DND-41 (cell line): ENCODE measurements around the gene OR51Q1.

Experiments
- ATAC-seq: fragments of 200-7000 bp; cut with Tn5 transposase; 3 replicates; pipeline ENCODE4 v1.9.1; 2021; ENCODE audit warnings: low read depth; ENCODE audit not compliant: insufficient read depth
- DNase-seq: peaks from one replicate; pipeline ENCODE4 v3.0.0-alpha.2; 2020
- H2AFZ ChIP-seq: 2 replicates; pipeline ENCODE4 v1.6.0; 2012; ENCODE audit warnings: low read depth, low read length
- H3K27ac ChIP-seq: 2 replicates; pipeline ENCODE4 v1.5.1; 2012; ENCODE audit warnings: low read length, inconsistent platforms
- H3K27me3 ChIP-seq: fragments of 200-600 bp; sonication (generic); 2 replicates; pipeline ENCODE4 v1.6.0; 2012; ENCODE audit warnings: low read length, mild to moderate bottlenecking, inconsistent platforms; ENCODE audit not compliant: insufficient read depth, poor library complexity
- H3K36me3 ChIP-seq: 2 replicates; pipeline ENCODE4 v1.5.1; 2012; ENCODE audit warnings: low read length, inconsistent platforms; ENCODE audit not compliant: insufficient read depth
- H3K4me1 ChIP-seq: 2 replicates; pipeline ENCODE4 v1.5.1; 2012; ENCODE audit warnings: mild to moderate bottlenecking, low read length; ENCODE audit not compliant: insufficient read depth
- H3K4me2 ChIP-seq: 2 replicates; pipeline ENCODE4 v1.6.0; 2012; ENCODE audit warnings: mild to moderate bottlenecking, moderate library complexity, low read length, inconsistent platforms; ENCODE audit not compliant: insufficient read depth
- H3K4me3 ChIP-seq, 2 experiments: fragments of 200-600 bp in 1 of 2; shearing (Covaris generic) in 1 of 2; 2 replicates each; pipeline ENCODE4 v1.5.1; 2012 to 2016; ENCODE audit warnings: inconsistent platforms in 2 of 2, low read length in 2 of 2, mild to moderate bottlenecking in 2 of 2, low read depth in 1 of 2, moderate library complexity in 1 of 2
- H3K79me2 ChIP-seq: 2 replicates; pipeline ENCODE4 v1.6.0; 2012; ENCODE audit warnings: low read length, inconsistent platforms; ENCODE audit not compliant: insufficient read depth
- H3K9ac ChIP-seq: 2 replicates; pipeline ENCODE4 v1.6.0; 2012; ENCODE audit warnings: low read depth, mild to moderate bottlenecking, inconsistent platforms, low read length, moderate library complexity
- H3K9me3 ChIP-seq: 2 replicates; pipeline ENCODE4 v1.5.1; 2012; ENCODE audit warnings: low read length, moderate library complexity, mild to moderate bottlenecking, inconsistent platforms; ENCODE audit not compliant: insufficient read depth, severe bottlenecking
- H4K20me1 ChIP-seq: 2 replicates; pipeline ENCODE4 v1.6.0; 2012; ENCODE audit warnings: low read length; ENCODE audit not compliant: insufficient read depth
- EZH2 ChIP-seq: IDR thresholded peaks from 3 replicates; pipeline ENCODE4 v1.6.1; 2012; ENCODE audit warnings: borderline replicate concordance, low read depth, mild to moderate bottlenecking, moderate library complexity, low read length, inconsistent platforms; ENCODE audit not compliant: severe bottlenecking
- TF ChIP-seq, protein P1 (sequence below): IDR thresholded peaks from 2 replicates; pipeline ENCODE4 v1.5.1; 2012; ENCODE audit warnings: borderline replicate concordance, low read length, moderate library complexity, mild to moderate bottlenecking; ENCODE audit not compliant: poor library complexity, severe bottlenecking; ENCODE audit errors: extremely low read depth

OR51Q1 gene

DNA sequence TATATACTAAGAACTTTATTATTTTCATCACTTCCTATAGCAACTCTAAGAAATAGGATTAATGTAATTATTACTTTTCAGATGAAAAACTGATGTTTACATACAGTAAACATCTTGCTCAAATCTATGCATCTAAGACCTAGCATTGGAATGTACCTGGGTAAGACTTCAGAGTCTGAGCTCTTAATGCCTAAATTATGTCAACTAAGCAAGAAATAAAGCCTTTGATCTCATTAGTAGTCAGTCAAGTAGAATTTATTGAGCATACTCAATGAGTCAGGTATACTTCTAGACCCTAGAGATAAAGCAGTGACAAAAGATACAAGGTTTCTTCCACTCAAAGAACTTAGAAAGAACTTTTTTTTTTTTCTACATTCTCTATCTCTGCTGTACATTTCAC, 16.7 kb upstream of the OR51Q1 start:
- H3K79me2 ChIP-seq = no peaks in the 10 kb centered on the region
- H2AFZ ChIP-seq = no peak overlapping the region
- DNase-seq = no peak
- no peak for ATAC-seq
- no peaks in the 10 kb centered on the region for H3K9me3 ChIP-seq
- H3K27ac ChIP-seq = no peak overlapping the region
- TF ChIP-seq EZH2 = no peak
- TF ChIP-seq, protein P1, sequence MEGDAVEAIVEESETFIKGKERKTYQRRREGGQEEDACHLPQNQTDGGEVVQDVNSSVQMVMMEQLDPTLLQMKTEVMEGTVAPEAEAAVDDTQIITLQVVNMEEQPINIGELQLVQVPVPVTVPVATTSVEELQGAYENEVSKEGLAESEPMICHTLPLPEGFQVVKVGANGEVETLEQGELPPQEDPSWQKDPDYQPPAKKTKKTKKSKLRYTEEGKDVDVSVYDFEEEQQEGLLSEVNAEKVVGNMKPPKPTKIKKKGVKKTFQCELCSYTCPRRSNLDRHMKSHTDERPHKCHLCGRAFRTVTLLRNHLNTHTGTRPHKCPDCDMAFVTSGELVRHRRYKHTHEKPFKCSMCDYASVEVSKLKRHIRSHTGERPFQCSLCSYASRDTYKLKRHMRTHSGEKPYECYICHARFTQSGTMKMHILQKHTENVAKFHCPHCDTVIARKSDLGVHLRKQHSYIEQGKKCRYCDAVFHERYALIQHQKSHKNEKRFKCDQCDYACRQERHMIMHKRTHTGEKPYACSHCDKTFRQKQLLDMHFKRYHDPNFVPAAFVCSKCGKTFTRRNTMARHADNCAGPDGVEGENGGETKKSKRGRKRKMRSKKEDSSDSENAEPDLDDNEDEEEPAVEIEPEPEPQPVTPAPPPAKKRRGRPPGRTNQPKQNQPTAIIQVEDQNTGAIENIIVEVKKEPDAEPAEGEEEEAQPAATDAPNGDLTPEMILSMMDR = no peak
- H3K4me1 ChIP-seq = no peaks in the 10 kb centered on the region
- H3K4me3 ChIP-seq = no peak overlapping the region
- no peaks in the 10 kb centered on the region for H3K36me3 ChIP-seq
- no peaks in the 10 kb centered on the region for H4K20me1 ChIP-seq
- H3K27me3 ChIP-seq = peaks cover 9% of the 10 kb centered on the region
- H3K9ac ChIP-seq = no peak overlapping the region
- no peak overlapping the region for H3K4me2 ChIP-seq

DNA sequence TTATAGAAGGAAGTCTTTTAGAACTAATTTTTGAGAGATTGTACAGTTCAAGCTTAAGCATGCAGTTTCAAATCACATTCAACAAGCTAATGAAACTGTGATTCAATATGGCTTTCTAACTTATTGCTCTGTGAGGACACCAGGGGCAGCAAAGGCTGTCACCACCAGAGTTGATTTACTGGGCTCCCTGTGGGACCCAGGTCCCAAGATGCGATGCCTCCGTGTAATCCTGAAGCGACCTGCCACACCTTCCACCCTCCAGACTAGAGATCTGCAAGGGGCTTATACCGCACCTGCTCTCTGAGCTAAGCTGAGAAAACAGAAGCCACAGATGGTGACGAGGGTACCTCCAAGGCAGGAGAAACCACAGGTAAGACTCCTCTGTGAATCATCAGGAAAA, 918 bp upstream of the OR51Q1 start:
- H3K4me1 ChIP-seq = no peaks in the 10 kb centered on the region
- no peak overlapping the region for H3K4me3 ChIP-seq
- peaks cover 7% of the 10 kb centered on the region for H3K27me3 ChIP-seq
- H4K20me1 ChIP-seq = no peaks in the 10 kb centered on the region
- no peaks in the 10 kb centered on the region for H3K9me3 ChIP-seq
- H3K4me2 ChIP-seq = no peak overlapping the region
- no peak overlapping the region for H2AFZ ChIP-seq
- ATAC-seq = no peak
- no peak for TF ChIP-seq EZH2
- TF ChIP-seq, protein P1 = no peak
- no peak overlapping the region for H3K27ac ChIP-seq
- H3K9ac ChIP-seq = no peak overlapping the region
- DNase-seq = no peak
- H3K79me2 ChIP-seq = no peaks in the 10 kb centered on the region
- H3K36me3 ChIP-seq = no peaks in the 10 kb centered on the region

DNA sequence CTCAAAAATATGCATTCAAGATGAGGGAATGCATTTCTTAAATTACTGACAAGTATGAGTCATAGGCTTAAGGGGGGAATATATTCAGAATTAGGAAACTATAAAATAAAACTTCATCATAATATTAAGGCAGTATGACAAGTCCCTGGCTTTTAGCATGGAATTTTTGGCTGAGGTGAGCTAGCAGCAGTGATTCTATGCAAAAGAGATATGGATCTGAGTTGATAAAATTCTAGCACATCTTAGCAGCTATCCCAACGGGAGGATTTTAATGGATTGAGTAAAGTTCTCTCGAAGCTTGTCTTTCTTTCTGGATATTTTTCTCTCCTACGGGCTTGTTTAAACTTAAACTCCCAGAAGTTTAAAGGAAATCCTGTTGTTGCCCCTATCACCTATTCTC, 1.2 kb downstream of the OR51Q1 start:
- Histone ChIP-seq H3K9ac (no peak overlapping the region), H3K4me3 (no peak overlapping the region), H2AFZ (no peak overlapping the region), H3K9me3 (no peaks in the 10 kb centered on the region), H3K79me2 (no peaks in the 10 kb centered on the region), H4K20me1 (no peaks in the 10 kb centered on the region), H3K4me2 (no peak overlapping the region), H3K27ac (no peak overlapping the region), H3K36me3 (no peaks in the 10 kb centered on the region), H3K27me3 (peaks cover 16% of the 10 kb centered on the region), H3K4me1 (no peaks in the 10 kb centered on the region)
- no peak for ATAC-seq
- TF ChIP-seq EZH2 = no peak
- no peak for DNase-seq

DNA sequence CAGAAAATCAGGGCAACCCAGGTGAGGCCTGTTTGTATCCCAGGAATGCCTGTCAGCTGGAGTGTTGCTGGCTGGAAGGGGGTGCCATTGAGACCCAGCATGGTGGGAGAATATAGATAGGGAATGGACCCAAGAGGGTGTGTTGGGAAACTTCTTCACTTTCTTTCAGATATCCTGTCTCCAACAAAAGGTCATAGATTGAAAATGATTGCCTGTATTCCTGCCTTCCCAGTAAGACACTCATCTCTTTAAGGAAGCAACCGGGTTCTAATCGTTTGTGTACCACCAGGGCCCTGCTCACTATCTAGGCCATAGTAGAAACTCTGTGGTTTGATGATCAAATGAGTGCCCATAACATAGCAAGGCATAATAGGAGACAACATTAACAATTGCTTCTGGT, 19.5 kb downstream of the OR51Q1 start, which contains the start of gene OR51I1:
OR51I1 (minus strand) TSS at position 101 of the 400 bp plus-strand sequence; CDS start at position 101, 0 bp downstream.
- ATAC-seq (no peak), DNase-seq (no peak)
- Histone ChIP-seq H3K27me3 (peaks cover 10% of the 10 kb centered on the region), H3K9me3 (no peaks in the 10 kb centered on the region), H3K4me1 (no peaks in the 10 kb centered on the region), H3K4me3 (no peak within 1 kb of the TSS), H4K20me1 (no peaks in the 10 kb centered on the region), H3K9ac (no peak within 1 kb of the TSS), H3K4me2 (no peak within 1 kb of the TSS), H2AFZ (no peak within 1 kb of the TSS), H3K36me3 (no peaks in the 10 kb centered on the region), H3K27ac (no peak within 1 kb of the TSS), H3K79me2 (no peaks in the 10 kb centered on the region)
- TF ChIP-seq, protein P1 = no peak
- no peak for TF ChIP-seq EZH2
